OCI-LY1 (cell line): ENCODE data around the gene APLP2.

Experiments used
- EZH2 ChIP-seq: fragments of 200-600 bp; sonication (generic), shearing (Covaris generic); IDR thresholded peaks from 2 replicates; pipeline ENCODE4 v1.8.0; 2017; ENCODE audit warnings: borderline replicate concordance, mixed run types, mild to moderate bottlenecking, antibody characterized with exemption, low read length, moderate library complexity, mixed read lengths
- TF ChIP-seq, protein P1 (sequence below): fragments of 200-600 bp; sonication (generic), shearing (Covaris generic); IDR thresholded peaks from 2 replicates; pipeline ENCODE4 v1.5.1; 2017; ENCODE audit warnings: mild to moderate bottlenecking, antibody characterized with exemption, low read length, moderate library complexity, mixed read lengths

DNA sequence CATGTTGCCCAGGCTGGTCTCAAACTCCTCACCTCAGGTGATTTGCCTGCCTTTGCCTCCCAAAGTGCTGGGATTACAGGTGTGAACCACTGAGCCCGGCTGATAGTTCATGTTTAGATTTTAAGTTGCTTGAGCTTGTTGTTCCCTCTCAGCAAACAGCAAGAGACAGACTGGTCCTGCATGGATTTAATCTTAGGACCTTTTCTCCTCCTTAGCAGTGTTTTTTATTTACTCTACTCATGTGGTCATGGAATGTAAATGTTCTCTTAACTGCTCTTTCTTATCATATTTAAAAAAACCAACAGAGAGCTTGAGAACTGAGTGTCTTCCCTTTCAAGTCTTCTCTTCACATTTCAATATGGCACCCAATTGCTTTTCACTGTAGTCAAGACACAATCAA, 44.3 kb upstream of the APLP2 start:
- TF ChIP-seq, protein P1, sequence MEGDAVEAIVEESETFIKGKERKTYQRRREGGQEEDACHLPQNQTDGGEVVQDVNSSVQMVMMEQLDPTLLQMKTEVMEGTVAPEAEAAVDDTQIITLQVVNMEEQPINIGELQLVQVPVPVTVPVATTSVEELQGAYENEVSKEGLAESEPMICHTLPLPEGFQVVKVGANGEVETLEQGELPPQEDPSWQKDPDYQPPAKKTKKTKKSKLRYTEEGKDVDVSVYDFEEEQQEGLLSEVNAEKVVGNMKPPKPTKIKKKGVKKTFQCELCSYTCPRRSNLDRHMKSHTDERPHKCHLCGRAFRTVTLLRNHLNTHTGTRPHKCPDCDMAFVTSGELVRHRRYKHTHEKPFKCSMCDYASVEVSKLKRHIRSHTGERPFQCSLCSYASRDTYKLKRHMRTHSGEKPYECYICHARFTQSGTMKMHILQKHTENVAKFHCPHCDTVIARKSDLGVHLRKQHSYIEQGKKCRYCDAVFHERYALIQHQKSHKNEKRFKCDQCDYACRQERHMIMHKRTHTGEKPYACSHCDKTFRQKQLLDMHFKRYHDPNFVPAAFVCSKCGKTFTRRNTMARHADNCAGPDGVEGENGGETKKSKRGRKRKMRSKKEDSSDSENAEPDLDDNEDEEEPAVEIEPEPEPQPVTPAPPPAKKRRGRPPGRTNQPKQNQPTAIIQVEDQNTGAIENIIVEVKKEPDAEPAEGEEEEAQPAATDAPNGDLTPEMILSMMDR: no peak
- no peak for TF ChIP-seq EZH2
